Ramos (cell line): Measurements from ENCODE around the gene DRAM1.

Source experiments
- in situ Hi-C: fragments of 300-500 bp; cut with MboI; formaldehyde crosslinking; loops from one replicate; pipeline ENCODE4 v1.14.3; 2022; ENCODE audit warnings: low sequenced_read_pairs; ENCODE audit not compliant: unreplicated experiment

The DRAM1 gene

DNA sequence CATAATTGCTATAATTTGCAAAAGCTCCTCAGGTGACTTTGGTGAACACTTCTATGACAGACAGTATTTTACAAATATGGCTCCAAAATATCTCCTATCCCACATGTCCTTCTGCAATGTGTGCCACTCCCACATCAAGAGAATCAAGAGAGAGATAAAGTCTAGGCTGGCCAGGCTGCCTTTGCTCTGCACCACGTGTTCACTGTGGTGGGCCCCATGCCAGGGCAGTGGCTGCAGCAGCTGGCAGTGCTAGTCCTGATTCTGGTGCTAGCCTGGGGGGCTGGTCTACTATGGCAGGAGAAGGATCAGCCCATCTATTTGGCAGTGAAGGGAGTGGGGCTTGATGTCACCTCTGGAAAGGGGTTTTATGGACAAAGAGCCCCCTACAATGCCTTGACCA is 86.3 kb downstream of the DRAM1 start:
- in situ Hi-C loops, result no loop called here

DNA sequence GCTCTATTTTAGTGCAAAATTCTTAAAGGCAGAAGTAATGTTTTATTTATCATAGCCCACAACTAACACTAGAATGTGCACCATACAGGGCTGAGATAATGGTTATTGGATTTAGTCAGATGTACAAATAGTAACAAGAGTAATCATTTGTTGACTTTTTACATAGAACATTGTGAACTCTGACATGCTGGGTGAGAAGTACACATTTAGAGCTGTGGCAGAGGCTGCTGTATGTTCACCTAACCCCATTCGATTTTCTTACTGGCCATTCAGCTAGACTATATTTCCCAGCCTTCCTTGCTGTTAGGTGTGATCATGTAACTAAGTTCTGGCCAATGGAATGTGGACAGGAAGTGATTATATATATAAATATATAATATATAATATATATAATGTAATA is 89.1 kb downstream of the DRAM1 start:
- in situ Hi-C loops, result no loop called here

DNA sequence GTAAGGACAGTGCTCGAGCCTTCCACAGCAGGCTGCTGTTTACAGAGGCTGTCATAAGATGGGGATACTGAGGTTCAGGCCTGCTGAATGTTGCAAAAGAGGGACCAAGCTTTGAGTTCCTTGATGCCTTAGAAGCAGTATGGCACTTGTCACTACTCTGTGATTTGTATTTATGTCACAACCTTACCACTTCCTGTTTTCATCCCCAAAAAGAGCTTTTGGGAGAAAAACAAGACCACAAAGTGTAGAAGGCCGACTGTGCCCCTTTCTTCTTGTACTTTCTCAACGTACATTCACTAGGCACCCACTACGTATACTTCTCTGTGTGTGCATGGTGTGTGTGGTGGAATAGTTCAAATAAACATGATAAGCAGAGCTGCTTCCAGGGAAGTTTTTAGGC is 90.1 kb downstream of the DRAM1 start:
- in situ Hi-C loops, result no loop called here

DNA sequence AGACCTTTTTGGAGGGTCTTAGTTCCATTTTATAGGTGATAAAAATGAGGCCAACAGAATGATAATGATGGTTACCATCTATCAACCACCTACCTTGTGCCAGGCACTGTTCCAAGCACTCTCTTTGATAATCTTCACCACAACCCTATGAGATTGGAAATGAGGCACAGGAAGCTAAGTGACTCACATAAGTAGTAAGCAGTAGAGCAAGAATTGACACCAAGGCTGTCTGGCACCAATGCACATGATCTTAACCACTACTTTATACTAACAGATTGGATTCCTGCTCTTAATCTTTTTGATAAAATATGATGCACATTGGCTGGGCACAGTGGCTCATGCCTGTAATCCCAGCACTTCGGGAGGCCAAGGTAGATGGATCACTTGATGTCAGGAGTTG is 91.4 kb downstream of the DRAM1 start:
- in situ Hi-C loops, result no loop called here
